HG03097 (cell line): ENCODE data around the gene MYOF.
"Not testable (repeated sequence)": the region's sequence is repeated elsewhere in the genome, so short reads cannot be mapped to it uniquely, and the experiment has no call there.

Experiments
- ATAC-seq: cut with Tn5 transposase; IDR thresholded peaks from one replicate; pipeline ENCODE4 v1.9.1; 2021; ENCODE audit not compliant: unreplicated experiment, low FRiP score

The MYOF gene

DNA sequence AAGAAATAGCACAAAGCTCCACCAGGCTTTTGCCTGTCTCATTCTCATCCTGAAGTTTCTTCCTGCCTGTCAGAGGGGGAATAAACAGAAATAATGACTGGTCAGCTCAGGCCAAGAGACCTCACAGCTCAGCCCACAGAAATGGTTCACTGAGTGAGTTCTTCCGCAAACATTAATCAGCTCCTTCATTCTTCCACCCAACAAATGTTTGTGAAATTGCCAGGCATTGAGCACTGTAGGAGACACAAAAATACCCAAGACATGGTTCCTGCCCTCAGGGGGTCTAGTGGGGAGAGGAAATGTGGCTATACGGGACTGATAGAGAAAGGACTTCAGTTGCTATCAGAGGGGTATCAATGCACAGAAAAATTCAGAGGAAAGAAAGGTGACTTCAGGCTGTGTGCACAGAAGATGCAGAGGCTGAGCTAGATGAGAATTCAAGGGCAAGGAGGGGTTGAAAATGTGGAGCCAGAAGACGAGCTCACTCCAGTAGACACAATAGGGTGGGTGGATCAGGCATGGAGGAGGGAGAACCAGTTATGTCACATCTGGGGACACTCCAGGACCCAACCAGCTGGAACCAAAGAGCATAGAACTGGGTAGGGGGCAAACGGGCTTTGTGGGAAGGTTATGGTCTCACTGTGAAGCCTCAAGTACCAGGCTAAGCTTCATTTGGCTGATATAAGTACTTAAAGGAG, 20.9 kb downstream of the MYOF start:
- no peak for ATAC-seq

DNA sequence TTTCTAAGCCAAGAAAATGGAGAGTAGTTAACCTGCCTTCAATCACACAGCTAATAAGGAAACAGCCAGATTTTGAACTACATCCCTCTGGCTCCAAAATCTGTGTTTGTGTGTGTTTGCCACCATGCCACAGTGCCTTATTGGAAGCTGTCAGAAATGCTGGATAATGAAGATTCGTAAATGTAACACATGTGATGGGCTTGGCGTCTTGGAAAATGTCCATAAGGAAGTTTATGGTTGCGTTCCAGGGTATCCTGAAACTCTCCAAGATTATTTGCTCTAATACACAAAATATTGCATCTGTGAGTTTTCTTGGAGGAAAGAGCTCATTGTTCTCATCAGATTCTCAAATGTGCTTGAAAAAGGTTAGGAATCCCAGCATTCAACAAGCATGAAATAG, 22.7 kb downstream of the MYOF start:
- ATAC-seq, result no peak

DNA sequence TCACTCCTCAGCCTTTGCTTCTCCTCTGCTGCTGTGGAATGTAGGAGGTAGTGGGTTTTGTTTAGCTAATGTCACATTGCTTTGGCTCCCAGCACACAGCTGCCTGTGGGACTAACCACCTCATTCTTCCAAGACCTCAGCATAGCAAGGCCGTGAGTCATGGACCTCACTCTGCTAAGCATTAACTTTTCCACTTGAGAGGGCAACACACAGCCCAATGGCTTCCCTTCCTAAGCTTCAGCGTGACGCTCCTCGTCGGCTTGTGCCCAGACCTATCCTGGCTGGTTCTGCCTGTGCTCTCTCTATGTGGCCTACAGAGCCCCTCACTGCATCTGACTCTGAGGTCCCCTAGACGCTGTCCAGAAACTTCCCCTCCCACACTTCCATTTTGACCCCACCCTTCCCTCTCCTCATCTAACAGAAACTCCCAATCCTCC, 23.3 kb downstream of the MYOF start:
- ATAC-seq, result no peak

DNA sequence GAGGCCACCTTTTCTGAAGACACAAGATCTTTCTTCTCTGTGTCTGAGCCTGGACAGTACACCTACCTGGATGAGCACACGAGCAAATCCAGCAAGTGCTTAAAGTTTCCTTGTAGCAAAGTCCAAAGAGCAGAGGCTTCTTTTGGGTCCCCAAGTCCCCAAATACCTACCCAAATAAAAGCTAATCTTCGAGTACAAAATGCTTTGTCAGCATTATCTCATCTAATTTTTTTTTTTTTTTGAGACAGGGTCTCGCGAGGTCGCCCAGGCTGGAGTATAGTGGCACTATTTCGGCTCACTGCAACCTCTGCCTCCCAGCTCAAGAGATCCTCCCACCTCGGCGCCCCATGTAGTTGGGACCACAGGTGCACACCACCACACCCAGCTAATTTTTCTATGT, 24.6 kb downstream of the MYOF start:
- ATAC-seq, result no peak

DNA sequence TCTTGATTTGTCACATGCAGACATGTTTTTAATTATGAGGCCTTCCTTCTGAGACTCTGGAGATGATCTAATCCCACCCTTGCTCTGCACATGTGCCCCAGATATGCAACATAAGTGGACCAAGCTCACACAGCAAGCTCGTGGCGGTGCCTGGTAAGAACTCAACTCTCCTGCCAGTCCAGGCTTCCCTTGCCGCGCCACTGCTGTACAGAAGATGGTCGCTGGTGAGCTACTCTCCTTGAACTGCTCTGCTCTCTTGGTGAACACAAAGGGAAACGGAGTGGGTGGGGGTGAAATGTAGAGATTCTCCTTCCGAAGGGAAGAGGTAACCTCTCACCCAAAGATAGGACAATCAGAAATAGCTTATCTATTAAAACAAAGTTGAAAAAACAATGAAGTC, 25.7 kb downstream of the MYOF start:
- ATAC-seq, result no peak

DNA sequence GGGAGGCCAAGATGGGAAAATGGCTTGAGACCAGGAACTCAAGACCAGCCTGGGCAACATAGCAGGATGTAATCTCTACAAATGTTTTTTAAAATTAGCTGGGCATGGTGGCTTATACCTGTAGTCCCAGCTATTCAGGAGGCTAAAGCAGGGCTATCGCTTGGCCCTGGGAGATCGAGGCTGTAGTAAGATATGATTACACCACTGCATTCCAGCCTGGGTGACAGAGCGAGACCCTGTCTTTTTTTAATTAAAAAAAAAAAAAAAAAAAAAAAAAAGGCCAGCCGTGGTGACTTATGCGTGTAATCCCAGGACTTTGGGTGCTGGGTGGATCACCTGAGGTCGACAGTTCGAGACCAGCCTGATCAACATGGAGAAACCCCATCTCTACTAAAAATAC, 27.4 kb downstream of the MYOF start:
- ATAC-seq, result no peak

DNA sequence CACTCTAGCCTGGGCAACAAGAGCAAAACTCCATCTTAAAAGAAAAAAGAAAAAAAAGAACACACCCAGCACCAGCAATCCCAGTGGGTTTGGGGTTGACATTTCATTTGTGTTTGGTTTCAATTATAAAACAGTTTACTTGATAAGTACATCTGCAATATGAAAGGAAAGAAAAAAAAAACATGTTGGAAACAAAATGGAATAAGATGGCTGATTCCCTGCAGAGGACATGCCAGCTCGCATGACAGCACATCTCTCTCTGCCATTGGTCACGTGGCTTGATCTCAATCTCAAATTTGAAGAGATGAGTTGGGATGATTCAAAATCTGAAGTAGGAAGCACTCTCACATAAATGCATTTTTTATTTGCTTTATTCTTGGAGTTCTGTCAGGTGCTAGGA, 28.0 kb downstream of the MYOF start:
- ATAC-seq, result no peak

DNA sequence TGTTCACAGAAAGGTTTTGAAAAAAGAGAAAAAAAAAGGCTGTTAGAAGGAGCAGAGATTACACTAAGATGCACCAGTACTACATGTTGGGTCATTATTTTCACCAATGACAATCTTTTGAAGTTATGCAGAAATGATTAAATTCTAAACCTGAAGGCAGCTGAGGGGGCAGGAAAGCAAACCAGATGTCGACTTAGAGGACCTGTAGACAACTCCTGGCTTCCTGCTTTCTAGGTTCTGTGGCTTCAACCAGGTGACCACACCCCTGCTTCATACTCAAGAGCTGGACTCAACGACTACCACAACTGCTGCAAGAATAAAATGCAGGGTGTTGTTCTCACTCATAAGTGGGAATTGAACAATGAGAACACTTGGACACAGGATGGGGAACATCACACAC, 30.0 kb downstream of the MYOF start:
- ATAC-seq, result no peak

DNA sequence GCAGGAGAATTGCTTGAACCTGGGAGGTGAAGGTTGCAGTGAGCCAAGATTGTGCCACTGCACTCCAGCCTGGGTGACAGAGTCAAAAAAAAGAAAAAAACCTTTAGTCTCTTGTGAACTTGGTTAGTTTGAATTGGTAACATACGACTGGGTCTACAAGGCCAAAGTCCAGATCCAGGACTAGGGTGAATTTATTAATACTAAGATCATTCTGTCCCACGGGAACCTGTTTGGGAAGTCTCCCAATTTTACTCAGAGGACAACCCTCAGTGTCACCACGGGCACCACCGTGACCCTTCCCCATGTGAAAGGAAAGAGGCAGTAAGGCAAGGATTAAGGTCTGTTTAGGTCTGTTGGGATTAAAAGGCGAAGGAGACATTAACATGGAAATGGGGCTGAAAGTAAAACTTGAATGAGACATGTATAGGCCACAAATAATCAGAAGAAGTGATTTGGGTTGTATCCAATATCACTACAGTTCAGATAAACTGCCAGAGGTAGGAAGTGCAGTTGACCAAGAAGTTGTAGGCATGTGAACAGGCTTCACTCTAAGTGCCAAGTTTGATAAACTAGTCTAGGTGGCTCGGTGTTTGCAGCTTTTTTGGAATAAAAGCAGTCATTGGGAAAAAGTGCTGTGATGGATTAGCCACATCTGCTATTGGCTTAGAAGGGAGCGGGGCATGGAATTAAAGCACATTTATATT, 30.7 kb downstream of the MYOF start:
- ATAC-seq, result no peak

DNA sequence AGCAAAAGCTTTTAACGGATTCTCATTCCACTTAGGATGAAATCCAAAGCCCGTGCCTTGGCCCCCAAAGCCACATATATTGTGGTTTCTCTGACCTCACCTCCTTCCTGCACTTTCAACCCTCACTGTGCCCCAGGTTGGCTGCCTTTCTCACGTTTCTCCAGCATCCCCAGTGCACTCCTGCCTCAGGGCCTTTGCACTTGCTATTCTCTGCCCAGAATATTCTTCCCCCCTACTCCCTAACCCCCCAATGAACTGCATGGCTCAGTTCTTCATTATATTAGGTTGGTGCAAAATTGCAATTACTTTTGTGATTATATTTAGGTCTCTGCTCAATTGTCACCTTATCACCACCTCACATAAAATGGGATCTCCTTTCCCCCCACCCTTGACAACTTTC, 34.2 kb downstream of the MYOF start:
- no peak for ATAC-seq

DNA sequence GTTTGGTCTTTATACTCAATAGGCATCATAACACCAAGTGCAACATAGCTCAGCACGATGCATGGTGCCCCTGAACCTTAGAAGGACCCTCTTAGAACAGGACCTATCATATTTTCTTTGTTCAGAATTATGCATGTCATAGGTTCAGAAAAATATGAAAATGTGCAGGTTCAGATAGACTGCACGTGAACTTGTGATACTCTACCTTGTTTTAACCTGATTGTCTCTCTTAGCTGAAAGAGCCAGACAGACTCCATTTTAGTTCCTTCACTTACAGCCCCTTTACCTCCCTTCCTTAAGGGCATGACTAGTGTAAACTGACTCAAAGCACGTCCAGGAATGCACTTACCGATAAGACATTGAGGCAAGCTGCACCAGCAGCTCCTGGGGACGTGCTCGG, 35.1 kb downstream of the MYOF start:
- no peak for ATAC-seq

DNA sequence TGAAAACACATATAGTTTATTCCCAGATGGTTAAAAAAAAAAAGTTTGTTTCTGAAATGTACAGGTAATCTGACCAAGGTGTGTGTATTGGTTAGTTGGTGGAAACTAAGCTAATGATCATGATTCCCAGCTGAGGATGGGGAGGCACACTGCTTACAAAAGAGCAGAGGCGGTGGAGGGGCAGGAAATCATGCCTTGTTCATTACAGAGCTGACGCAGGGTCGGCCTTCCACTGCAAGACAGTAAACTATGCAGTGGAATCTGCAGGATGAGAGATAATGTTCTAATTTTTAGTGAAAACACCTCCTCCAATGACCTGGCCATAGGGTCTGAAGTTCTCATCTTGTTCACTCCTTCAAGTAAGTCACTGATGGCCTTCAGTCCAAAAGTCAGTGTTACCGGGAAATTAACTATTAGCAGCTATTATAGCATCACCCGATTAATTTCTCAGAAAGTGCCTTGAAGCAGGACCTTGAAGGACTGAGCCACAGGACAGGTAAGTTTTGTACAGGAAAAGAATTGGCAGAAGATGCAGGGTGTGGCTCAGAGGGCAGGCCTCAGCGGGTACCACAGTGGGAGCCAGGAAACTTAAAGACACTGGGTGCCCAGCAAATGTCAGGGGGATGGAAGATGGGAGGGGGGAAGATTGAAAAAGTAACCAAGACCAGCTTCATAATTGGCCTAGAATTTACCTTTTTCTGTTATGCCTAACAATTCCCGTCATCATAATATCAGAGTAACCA, 36.0 kb downstream of the MYOF start:
- ATAC-seq, result no peak

DNA sequence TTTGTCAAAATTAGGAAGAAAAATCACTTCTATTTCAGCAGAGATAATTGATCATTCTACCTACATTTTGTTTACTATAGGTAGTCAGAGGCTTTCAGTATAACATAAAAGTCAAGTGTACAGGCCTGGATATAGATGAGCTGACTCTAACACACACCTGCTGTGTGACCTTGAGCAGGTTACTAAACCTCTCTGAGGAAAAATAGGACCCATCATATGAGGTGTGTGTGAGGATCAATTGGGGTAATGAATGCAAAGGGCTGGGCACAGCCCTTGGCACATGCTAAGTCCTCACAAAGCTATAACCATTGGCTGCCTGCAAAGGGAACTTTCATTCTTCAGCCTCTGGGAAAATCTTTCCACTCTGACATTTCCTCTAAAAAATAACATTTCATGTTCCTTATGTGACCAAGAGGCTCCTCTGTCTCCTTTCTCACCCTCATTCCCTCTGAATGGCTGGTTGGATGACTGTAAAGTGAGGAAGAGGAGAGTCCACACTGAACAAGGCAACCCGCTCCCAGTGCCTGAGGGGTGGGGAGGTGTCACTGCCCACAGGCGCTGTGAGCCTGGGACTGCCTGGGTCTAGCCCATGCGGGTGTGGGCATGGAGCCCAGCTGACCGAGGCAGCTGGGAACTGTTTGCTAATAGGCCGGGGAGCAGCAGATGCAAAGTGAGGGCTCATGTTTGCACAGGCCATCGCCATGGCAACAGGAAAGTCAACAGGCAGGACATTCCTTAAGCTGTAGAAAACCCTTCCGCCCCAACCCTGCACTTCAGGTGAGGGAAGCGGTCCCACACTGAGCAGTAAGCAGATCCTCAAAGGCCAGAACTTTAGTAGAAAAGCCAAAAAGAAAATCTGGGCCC, 36.8 kb downstream of the MYOF start:
- no peak for ATAC-seq

DNA sequence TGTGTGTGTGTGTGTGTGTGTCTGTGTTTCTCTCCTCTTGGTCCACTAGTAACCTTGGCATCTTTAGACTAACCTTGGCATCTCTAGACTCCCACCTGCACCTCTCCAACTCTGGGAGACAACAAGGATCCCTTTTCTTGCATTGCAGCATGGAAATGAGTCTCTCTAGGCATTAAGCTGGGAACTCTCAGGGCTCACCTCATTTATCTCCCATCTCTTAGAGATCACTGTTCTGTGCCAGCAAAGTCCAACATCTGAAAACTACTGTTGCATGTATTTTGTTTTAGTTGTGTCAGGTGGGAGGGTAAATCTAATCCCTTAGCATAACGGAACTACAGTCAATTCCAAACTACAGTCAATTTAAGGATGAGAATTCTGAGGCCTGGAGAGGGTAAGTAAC, 38.7 kb downstream of the MYOF start:
- ATAC-seq, result no peak

DNA sequence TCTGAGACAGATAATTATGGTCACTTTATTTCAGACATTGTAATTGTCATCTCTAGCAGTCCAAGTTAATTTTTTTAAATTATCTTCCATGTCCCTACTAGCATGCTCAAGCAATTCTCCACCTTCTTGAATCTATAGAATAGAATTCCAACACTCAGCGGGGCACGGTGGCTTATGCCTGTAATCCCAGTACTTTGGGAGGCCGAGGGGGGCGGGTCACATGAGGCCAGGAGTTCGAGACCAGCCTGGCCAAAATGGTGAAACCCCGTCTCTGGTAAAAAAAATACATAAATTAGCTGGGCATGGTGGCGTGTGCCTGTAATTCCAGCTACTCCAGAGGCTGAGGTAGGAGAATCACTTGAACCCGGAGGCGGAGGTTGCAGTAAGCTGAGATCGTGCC, 39.4 kb downstream of the MYOF start:
- not testable (repeated sequence) for ATAC-seq

DNA sequence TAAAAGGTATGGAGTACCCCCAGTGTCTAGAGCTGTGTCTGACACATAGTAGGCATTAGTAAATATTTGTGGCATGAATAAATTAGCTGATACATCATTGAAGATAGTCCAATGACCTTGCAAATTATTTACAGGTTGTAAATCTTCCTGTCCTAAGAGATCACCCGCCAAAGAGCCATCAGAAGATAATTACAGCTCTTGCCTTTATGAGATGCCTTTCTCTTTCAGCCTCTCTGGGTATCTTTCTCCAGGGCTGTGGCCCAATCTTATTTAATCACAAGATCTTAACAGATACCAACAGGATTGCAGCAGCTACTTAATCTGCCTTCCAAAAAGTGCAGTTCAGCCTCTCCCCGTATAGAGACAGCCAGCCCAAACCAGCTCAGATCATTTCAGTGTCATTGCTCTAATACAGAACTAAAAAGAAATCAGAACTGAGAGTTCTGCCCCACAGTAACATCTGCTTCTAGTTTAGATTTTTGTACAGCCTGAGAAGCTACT, 41.5 kb downstream of the MYOF start:
- ATAC-seq, result no peak

DNA sequence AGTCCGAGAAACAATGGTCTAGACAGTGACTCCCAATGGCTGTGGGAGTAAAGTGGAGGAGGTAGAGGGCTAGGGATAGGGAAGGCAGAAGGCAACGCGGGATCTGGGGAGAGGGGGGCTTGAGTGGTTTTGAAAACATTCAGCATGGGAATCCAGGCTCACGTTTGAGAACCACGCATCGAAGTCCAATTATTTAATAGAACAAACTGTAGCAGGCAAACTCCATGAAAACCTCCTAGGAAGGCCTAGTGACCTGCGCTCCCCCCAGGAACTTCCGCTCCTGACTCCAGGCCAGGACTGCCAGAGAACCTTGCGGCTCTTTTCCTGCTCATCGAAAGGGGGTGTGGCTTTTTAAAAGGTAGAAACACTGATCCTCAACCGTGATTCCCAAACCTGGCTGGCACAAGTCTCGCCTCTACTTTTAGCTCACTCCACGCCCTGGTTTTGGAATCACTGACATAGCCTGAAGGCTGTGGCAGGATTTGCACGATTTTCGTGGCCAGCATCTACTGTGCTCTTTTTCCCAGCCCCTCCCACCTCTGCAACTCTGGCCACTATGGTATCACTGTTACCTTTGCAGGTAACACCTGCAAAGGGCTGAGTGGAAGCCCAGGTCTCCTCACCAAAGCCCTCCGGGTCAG, 43.4 kb downstream of the MYOF start:
- no peak for ATAC-seq

DNA sequence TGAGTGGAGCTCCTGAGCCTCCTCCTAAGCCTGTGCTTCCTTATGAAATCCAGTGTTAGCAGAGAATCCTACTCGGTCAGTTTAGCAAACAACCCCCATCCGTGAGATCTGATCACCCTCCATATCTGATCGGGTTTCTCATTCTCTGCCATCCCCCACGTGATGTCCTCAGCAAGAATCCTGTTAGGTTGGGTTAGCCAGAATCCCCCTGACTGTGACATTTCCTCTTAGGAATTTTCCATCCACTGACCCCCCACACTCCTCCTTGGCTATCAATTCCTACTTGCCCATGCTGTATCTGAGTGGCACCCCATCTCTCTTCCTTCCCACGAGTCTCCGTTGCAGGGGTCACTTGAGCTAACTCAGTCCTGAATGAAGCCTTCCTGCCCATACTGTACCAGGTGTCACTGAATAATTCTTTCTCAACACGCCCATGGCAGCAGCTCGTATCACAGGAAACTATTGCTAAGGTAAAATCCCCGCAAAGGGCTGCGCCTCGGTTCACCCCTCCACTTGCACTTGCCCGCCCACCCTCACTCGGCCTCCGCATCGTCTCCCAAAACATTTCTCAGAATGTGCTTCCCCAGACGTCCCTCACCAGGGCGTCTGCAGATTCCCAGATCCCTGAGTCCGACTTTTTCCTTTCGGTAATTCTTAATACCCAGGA, 44.1 kb downstream of the MYOF start:
- ATAC-seq, result no peak

DNA sequence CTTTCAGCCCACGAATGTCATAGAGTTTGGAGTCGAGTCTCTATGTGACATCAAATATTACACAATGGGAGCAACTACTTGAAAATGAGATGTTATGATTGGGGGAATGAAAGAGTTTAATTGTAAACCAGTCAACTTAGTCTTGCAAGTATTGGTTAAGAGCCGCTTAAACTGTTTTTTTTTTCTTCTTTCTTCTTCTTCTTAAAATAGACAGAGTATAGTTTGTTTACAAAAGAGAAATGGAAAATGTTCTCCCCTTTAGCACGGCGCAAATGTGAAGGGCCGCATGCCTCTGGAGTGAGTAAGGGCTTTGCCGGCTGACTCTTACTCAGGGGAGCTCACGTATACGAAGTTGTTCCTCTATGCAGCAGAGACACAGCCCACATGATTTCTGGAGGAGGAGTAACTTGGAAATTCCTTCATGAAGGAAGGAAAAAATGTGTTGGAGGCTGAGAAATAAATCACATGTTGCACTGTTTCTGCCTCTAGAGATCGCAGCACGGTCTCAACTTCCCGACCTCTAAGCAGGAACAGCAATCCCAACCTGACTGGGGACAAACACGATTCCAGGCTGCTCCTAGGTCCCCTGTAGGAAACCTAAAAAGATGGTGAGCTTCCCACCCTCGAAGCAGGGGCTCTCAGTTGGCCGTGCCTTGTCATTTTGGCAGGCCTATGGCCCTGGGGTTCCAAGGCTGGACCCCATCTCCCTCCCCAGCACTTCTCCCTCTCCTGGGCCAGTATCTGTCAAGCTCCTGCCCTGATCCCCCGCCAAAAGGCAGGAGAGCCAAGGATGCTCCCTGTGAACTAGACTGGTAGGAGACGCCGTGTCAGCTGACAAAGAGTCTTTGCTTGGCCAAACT, 44.8 kb downstream of the MYOF start:
- ATAC-seq, result no peak
